GM10248 (cell line): ENCODE measurements around the gene PDZRN3.
"Not testable (repeated sequence)": the region's sequence is repeated elsewhere in the genome, so short reads cannot be mapped to it uniquely, and the experiment has no call there.

Experiments used
- CTCF ChIA-PET: fragments of 300-600 bp; sonication (Branson Sonifier 250); formaldehyde crosslinking; extraction: SDS; loops from one replicate; lab custom pipeline; 2021; ENCODE audit warnings: antibody characterized with exemption; lab: Yijun Ruan, JAX
- POLR2A ChIA-PET: fragments of 350-650 bp; sonication (Branson Sonifier 250); formaldehyde crosslinking; extraction: SDS; loops from one replicate; lab custom pipeline; 2020; ENCODE audit warnings: antibody characterized with exemption; lab: Yijun Ruan, JAX
- DNase-seq: peaks from one replicate; pipeline ENCODE4 v3.0.0; 2012; ENCODE audit errors: extremely low spot score
- CTCF ChIP-seq: IDR thresholded peaks from 2 replicates; pipeline ENCODE4 v1.5.1; 2012; ENCODE audit warnings: mild to moderate bottlenecking, low read depth; ENCODE audit errors: extremely low read depth, missing control alignments, control extremely low read depth

PDZRN3 gene

GRCh38 chr3:73467211-73467610, 157.5 kb downstream of the PDZRN3 start:
- no peak for DNase-seq
- TF ChIP-seq CTCF = no peak
- ChIA-PET POLR2A (no interaction called here), CTCF (interaction anchor here (1.7 kb wide), 1 partner anchor 35 kb away, joined by 5 read pairs; no protein-coding TSS in a partner anchor)

- no peak for DNase-seq
- ChIA-PET POLR2A (no interaction called here), CTCF (interaction anchor here (1.5 kb wide), 1 partner anchor 20 kb away, joined by 4 read pairs; no protein-coding TSS in a partner anchor)
- TF ChIP-seq CTCF = no peak
Measured at GRCh38 chr3:73465926-73466325, 158.8 kb downstream of the PDZRN3 start.

- DNase-seq, POLR2A ChIA-PET: not testable (repeated sequence)
- CTCF ChIA-PET = interaction anchor here (1.6 kb wide), 1 partner anchor 38 kb away, joined by 6 read pairs; no protein-coding TSS in a partner anchor
Measured at GRCh38 chr3:73464126-73464525, 160.6 kb downstream of the PDZRN3 start.

- POLR2A ChIA-PET = no interaction called here
- DNase-seq = no peak
- CTCF ChIA-PET = no interaction called here
- no peak for TF ChIP-seq CTCF
Measured at GRCh38 chr3:73461547-73461946, 163.2 kb downstream of the PDZRN3 start.

- ChIA-PET CTCF (no interaction called here), POLR2A (no interaction called here)
- DNase-seq = no peak
- TF ChIP-seq CTCF = no peak
Measured at GRCh38 chr3:73459711-73460110, 165.0 kb downstream of the PDZRN3 start.

GRCh38 chr3:73453666-73454065, 171.1 kb downstream of the PDZRN3 start:
- TF ChIP-seq CTCF = no peak
- ChIA-PET POLR2A (no interaction called here), CTCF (interaction anchor here (1.3 to 8.2 kb wide), 3 partner anchors 18 to 54 kb away, joined by 3 to 81 read pairs (median 5); no protein-coding TSS in a partner anchor)
- DNase-seq = no peak

- DNase-seq = no peak
- ChIA-PET POLR2A (interaction anchor here (0.7 kb wide), 1 partner anchor 61 kb away, joined by 7 read pairs; no protein-coding TSS in a partner anchor), CTCF (interaction anchor here (1.3 to 8.2 kb wide), 3 partner anchors 19 to 55 kb away, joined by 3 to 81 read pairs (median 5); no protein-coding TSS in a partner anchor)
- TF ChIP-seq CTCF = no peak
Measured at GRCh38 chr3:73452729-73453128, 172.0 kb downstream of the PDZRN3 start.
